Neuronal stem cell (in vitro differentiated cells): Measurements from ENCODE around the gene CLDN24.

Source experiments
- DNase-seq: peaks from one replicate; pipeline ENCODE4 v3.0.0-alpha.2; 2013; ENCODE audit warnings: low spot score
- H2AFZ ChIP-seq: one replicate; pipeline ENCODE4 v1.6.1; 2013; ENCODE audit warnings: mild to moderate bottlenecking, low read length, inconsistent platforms
- H2AK5ac ChIP-seq: 2 replicates; pipeline ENCODE4 v1.6.1; 2013; ENCODE audit warnings: low read depth, mild to moderate bottlenecking, inconsistent platforms, low read length, moderate library complexity, mixed read lengths
- H2BK120ac ChIP-seq: 2 replicates; pipeline ENCODE4 v1.6.1; 2013; ENCODE audit warnings: low read depth, mild to moderate bottlenecking, inconsistent platforms, low read length, moderate library complexity, mixed read lengths
- H2BK12ac ChIP-seq: one replicate; pipeline ENCODE4 v1.6.1; 2013; ENCODE audit warnings: low read length, inconsistent platforms
- H2BK15ac ChIP-seq: 2 replicates; pipeline ENCODE4 v1.6.1; 2013; ENCODE audit warnings: mild to moderate bottlenecking, low read length, inconsistent platforms, mixed read lengths
- H2BK5ac ChIP-seq: one replicate; pipeline ENCODE4 v1.6.1; 2013; ENCODE audit warnings: inconsistent platforms, mild to moderate bottlenecking, low read length, moderate library complexity
- H3K14ac ChIP-seq: one replicate; pipeline ENCODE4 v1.6.1; 2013; ENCODE audit warnings: low read length, inconsistent platforms
- H3K18ac ChIP-seq: 2 replicates; pipeline ENCODE4 v1.6.1; 2013; ENCODE audit warnings: low read length, inconsistent platforms
- H3K23ac ChIP-seq: 2 replicates; pipeline ENCODE4 v1.6.1; 2013; ENCODE audit warnings: low read depth, mild to moderate bottlenecking, mixed read lengths, low read length, inconsistent platforms; ENCODE audit not compliant: poor library complexity
- H3K27ac ChIP-seq: replicated peaks from 3 replicates; pipeline ENCODE4 v1.5.1; 2013; ENCODE audit warnings: low read length, inconsistent platforms
- H3K27me3 ChIP-seq, 3 experiments: 2 replicates each; pipeline ENCODE4 v1.6.1; 2013; ENCODE audit warnings: low read length in 3 of 3, mild to moderate bottlenecking in 2 of 3, inconsistent platforms in 1 of 3, low read depth in 1 of 3, mixed read lengths in 1 of 3, moderate library complexity in 1 of 3; ENCODE audit not compliant: control insufficient read depth in 3 of 3, insufficient read depth in 3 of 3
- H3K36me3 ChIP-seq, 2 donors: replicated peaks in 1 of 2; 2 replicates each; pipeline ENCODE4 v1.6.1; 2013; ENCODE audit warnings: low read length in 2 of 2; ENCODE audit not compliant: control insufficient read depth in 2 of 2, insufficient read depth in 2 of 2
- H3K4ac ChIP-seq: 2 replicates; pipeline ENCODE4 v1.6.1; 2013; ENCODE audit warnings: inconsistent platforms, mild to moderate bottlenecking, low read length, moderate library complexity
- H3K4me1 ChIP-seq, 2 donors: 1 replicate in 1 of 2; 2 replicates in 1 of 2; pipeline ENCODE4 v1.6.1; 2013; ENCODE audit warnings: low read length in 2 of 2, low read depth in 1 of 2; ENCODE audit not compliant: control insufficient read depth in 2 of 2, insufficient read depth in 1 of 2
- H3K4me2 ChIP-seq: one replicate; pipeline ENCODE4 v1.6.1; 2013; ENCODE audit warnings: mild to moderate bottlenecking, low read length, inconsistent platforms; ENCODE audit not compliant: insufficient read depth, poor library complexity, severe bottlenecking
- H3K4me3 ChIP-seq, 2 donors: 2 replicates each; pipeline ENCODE4 v1.5.1; 2013; ENCODE audit warnings: low read length in 2 of 2, mild to moderate bottlenecking in 2 of 2, inconsistent platforms in 1 of 2, moderate library complexity in 1 of 2
- H3K79me1 ChIP-seq: one replicate; pipeline ENCODE4 v1.6.1; 2013; ENCODE audit warnings: low read depth, mild to moderate bottlenecking, inconsistent platforms, low read length, moderate library complexity
- H3K9ac ChIP-seq: one replicate; pipeline ENCODE4 v1.6.1; 2013; ENCODE audit warnings: mild to moderate bottlenecking, low read depth, low read length, inconsistent platforms; ENCODE audit not compliant: poor library complexity
- H3K9me3 ChIP-seq, 2 donors: replicated peaks in 1 of 2; 2 replicates each; pipeline versions ENCODE3 to v1.6.1; 2013; ENCODE audit warnings: low read length in 2 of 2, mild to moderate bottlenecking in 2 of 2, inconsistent platforms in 1 of 2, low read depth in 1 of 2, mixed read lengths in 1 of 2, moderate library complexity in 1 of 2; ENCODE audit not compliant: control insufficient read depth in 2 of 2, insufficient read depth in 1 of 2
- H4K8ac ChIP-seq: one replicate; pipeline ENCODE4 v1.6.1; 2013; ENCODE audit warnings: low read depth, mild to moderate bottlenecking, inconsistent platforms, low read length, moderate library complexity
- H4K91ac ChIP-seq: one replicate; pipeline ENCODE4 v1.6.1; 2013; ENCODE audit warnings: low read length, low read depth, mild to moderate bottlenecking, inconsistent platforms; ENCODE audit not compliant: poor library complexity
- WGBS, 2 donors: extraction: QIAGEN DNeasy Blood & Tissue Kit; methylation state at CpG; one replicate each; pipeline ENCODE4 v1.1.7; 2013; ENCODE audit warnings: missing lambda C conversion rate in 2 of 2, mixed read lengths in 1 of 2; ENCODE audit not compliant: insufficient read length in 2 of 2, insufficient replicate concordance in 1 of 2; ENCODE audit errors: extremely low coverage in 2 of 2; 5-methylcytosine and 5-hydroxymethylcytosine counted together

Gene CLDN24

DNA sequence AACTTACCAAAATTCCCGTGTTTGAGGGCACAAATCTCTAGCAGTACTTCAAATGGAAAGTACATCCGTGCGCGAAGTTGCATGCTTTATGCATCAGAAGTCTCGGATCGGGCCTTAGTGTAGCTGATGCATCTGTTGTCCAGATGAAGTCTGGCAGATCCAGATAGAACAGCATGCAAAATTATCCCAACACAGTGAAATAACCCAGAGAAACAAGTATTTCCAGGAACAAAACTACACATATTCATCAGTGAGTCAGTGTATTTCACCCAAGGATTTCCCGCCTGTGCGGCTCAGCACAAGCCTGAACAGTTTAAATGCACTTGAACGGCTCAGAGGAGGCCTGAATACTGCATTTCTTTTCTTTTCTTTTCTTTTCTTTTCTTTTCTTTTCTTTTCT is 27.4 kb upstream of the CLDN24 start:
- no CpG with 5 or more reads among the region's 9 CpGs for WGBS, 2 donors
- Histone ChIP-seq H3K18ac (no peak overlapping the region), H2BK120ac (no peak overlapping the region), H3K4me2 (no peak overlapping the region), H2BK5ac (no peak overlapping the region), H3K23ac (no peak overlapping the region), H3K4me1 (peaks cover 0 to 6% of the 10 kb centered on the region in 2 donors), H3K4me3 (no peak overlapping the region), H2AFZ (peak overlapping the region; percentile 62), H3K4ac (no peak overlapping the region), H3K14ac (no peak overlapping the region), H3K9me3 (no peaks in the 10 kb centered on the region), H2BK12ac (no peak overlapping the region), H3K36me3 (no peaks in the 10 kb centered on the region), H3K27me3 (no peaks in the 10 kb centered on the region), H4K91ac (no peak overlapping the region), H2AK5ac (no peak overlapping the region), H2BK15ac (no peak overlapping the region), H3K27ac (no peak overlapping the region), H3K79me1 (no peaks in the 10 kb centered on the region), H3K9ac (no peak overlapping the region), H4K8ac (no peak overlapping the region)
- no peak for DNase-seq

DNA sequence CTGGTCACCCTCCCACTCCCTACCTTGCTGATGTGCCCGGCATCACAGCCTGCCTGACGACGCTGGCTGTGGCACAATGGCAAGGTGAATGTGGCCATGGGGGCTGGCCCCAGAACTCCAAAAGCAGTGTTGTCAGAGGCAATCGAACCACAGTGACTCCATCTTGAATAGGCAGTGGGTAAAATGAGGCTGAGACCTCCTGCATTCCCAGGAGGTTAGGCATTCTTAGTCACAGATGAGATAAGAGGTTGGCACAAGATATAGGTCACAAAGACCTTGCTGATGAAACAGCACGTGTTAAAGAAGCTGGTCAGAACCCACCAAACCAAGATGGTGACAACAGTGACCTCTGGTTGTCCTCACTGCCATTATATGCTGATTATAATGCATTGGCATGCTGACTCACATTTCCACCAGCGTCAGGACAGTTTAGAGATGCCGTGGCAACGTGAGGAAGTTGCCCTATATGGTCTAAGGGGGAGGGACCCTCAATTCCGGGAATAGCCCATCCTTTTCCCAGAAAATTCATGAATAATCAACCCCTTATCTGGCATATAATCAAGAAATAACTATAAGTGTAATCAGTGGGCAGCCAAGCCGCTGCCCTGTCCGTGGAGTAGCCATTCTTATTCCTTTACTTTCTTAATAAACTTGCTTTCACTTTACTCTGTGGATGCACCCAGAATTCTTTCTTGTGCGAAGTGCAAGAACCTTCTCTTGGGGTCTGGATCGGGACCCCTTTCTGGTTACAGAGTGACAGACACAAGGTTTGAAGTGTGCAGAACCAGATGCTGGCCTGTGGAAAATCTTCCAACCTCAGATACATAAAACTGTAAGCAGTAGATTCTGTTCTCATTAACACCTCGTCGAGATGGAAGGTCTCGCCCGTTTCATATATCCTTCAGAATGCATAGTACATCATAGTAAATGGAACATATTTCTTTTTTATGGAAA is 26.8 kb upstream of the CLDN24 start:
- Histone ChIP-seq H3K4ac (no peak overlapping the region), H3K79me1 (no peaks in the 10 kb centered on the region), H3K27ac (no peak overlapping the region)

DNA sequence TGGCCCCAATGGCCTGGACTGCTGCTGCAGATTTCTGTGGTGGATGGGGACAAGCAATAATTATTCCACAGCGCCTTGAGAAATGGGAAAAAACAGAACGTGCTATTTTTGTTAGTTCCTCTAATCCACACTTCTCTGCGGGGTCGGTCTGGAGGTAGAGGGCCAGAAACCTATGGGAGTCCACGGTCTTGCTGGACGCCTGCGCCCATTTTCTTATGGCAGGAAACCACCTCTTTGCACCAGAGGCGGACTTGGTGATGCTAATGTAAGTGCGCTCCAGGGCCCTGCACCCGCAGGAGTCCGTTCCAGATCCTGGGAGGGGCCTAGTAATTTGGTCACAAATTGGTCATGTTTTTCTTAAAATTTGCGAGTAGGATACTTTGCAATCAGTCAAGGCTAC is 25.9 kb upstream of the CLDN24 start:
- Histone ChIP-seq H2BK120ac (no peak overlapping the region), H3K14ac (no peak overlapping the region), H3K9me3 (no peaks in the 10 kb centered on the region), H3K36me3 (no peaks in the 10 kb centered on the region), H2AK5ac (no peak overlapping the region), H3K4ac (no peak overlapping the region), H2AFZ (no peak overlapping the region), H3K27ac (no peak overlapping the region), H2BK12ac (no peak overlapping the region), H3K79me1 (no peaks in the 10 kb centered on the region), H3K4me2 (no peak overlapping the region), H4K8ac (no peak overlapping the region), H3K18ac (no peak overlapping the region), H4K91ac (no peak overlapping the region), H3K9ac (no peak overlapping the region), H3K27me3 (no peaks in the 10 kb centered on the region), H3K4me3 (no peak overlapping the region), H3K4me1 (peaks cover 0 to 6% of the 10 kb centered on the region in 2 donors), H3K23ac (no peak overlapping the region), H2BK5ac (no peak overlapping the region), H2BK15ac (no peak overlapping the region)
- WGBS, 2 donors, result no CpG with 5 or more reads among the region's 12 CpGs
- DNase-seq, result no peak

More for the DNA sequence above, 26.8 kb upstream of the CLDN24 start:
- H3K23ac ChIP-seq, result no peak overlapping the region
- H3K4me2 ChIP-seq, result no peak overlapping the region
- peak overlapping the region in 1 of 2 donors; percentile 27 for H3K4me3 ChIP-seq
- peak overlapping the region; percentile 62 for H2AFZ ChIP-seq
- no peak for DNase-seq
- H3K27me3 ChIP-seq, result no peaks in the 10 kb centered on the region
- H3K9me3 ChIP-seq, result no peaks in the 10 kb centered on the region
- no peak overlapping the region for H2BK15ac ChIP-seq
- H2BK12ac ChIP-seq, result no peak overlapping the region
- no peak overlapping the region for H2AK5ac ChIP-seq
- H3K18ac ChIP-seq, result no peak overlapping the region
- H3K36me3 ChIP-seq, result no peaks in the 10 kb centered on the region
- no peak overlapping the region for H3K14ac ChIP-seq
- peaks cover 0 to 6% of the 10 kb centered on the region in 2 donors for H3K4me1 ChIP-seq
- H4K91ac ChIP-seq, result no peak overlapping the region
- no peak overlapping the region for H3K9ac ChIP-seq
- H2BK120ac ChIP-seq, result no peak overlapping the region
- no CpG with 5 or more reads among the region's 17 CpGs for WGBS, 2 donors
- H4K8ac ChIP-seq, result no peak overlapping the region
- no peak overlapping the region for H2BK5ac ChIP-seq

DNA sequence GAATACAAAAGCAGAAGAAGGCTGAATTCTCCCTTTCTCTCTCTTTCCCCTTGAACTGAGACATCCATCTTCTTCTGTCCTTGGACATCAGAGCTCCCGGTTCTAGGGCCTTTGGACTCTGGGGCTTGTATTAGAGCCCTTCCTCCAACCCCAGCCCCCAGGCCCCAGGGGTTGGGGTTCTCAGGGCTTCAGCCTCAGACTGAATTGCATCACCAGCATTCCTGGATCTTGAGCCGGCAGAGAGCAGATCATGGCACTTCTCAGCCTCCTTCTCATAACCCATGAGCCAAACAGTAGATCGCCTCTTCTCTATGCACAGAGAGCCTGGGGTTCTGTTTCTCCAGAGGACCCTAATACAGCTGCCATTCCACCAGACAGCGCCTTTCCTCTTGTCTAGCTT is 25.3 kb upstream of the CLDN24 start:
- no peak overlapping the region for H2BK15ac ChIP-seq
- DNase-seq, result no peak
- no peak overlapping the region for H4K91ac ChIP-seq
- H3K27me3 ChIP-seq, result no peaks in the 10 kb centered on the region
- H2BK5ac ChIP-seq, result no peak overlapping the region
- H3K4me2 ChIP-seq, result no peak overlapping the region
- no peaks in the 10 kb centered on the region for H3K36me3 ChIP-seq
- no peak overlapping the region for H2BK120ac ChIP-seq
- WGBS, 2 donors, result no CpG with 5 or more reads among the region's 4 CpGs
- H3K14ac ChIP-seq, result no peak overlapping the region
- no peak overlapping the region for H3K9ac ChIP-seq
- no peak overlapping the region for H4K8ac ChIP-seq
- no peak overlapping the region for H3K4ac ChIP-seq
- no peak overlapping the region for H3K27ac ChIP-seq
- H2AK5ac ChIP-seq, result no peak overlapping the region
- H3K4me3 ChIP-seq, result no peak overlapping the region
- H3K4me1 ChIP-seq, result peaks cover 0 to 6% of the 10 kb centered on the region in 2 donors
- no peak overlapping the region for H3K23ac ChIP-seq
- no peak overlapping the region for H2AFZ ChIP-seq
- no peaks in the 10 kb centered on the region for H3K79me1 ChIP-seq
- no peak overlapping the region for H2BK12ac ChIP-seq
- H3K18ac ChIP-seq, result no peak overlapping the region
- no peaks in the 10 kb centered on the region for H3K9me3 ChIP-seq
